GM12892 (cell line): ENCODE measurements around the gene LCN1.
A peak's percentile ranks its signal among the peaks of the same experiment; 100 is the strongest.
"Not testable (repeated sequence)": the region's sequence is repeated elsewhere in the genome, so short reads cannot be mapped to it uniquely, and the experiment has no call there.

Source experiments
- DNase-seq: peaks from one replicate; pipeline ENCODE4 v3.0.0; 2011; ENCODE audit not compliant: insufficient read length
- FAIRE-seq: peaks from 2 replicates; lab custom pipeline; 2011; peaks lifted over from hg19 to GRCh38; lab: Jason Lieb, UNC
- POLR2A ChIP-seq: IDR thresholded peaks from 2 replicates; pipeline ENCODE4 v1.6.1; 2011; ENCODE audit warnings: low read depth, low read length, control low read depth
- POLR2AphosphoS5 ChIP-seq: IDR thresholded peaks from 2 replicates; pipeline ENCODE4 v1.6.1; 2011; ENCODE audit warnings: low read depth, low read length, control low read depth
- TAF1 ChIP-seq: IDR thresholded peaks from 2 replicates; pipeline ENCODE4 v1.6.1; 2011; ENCODE audit warnings: low read depth, mild to moderate bottlenecking, control low read depth, low read length, borderline replicate concordance

The LCN1 gene

DNA sequence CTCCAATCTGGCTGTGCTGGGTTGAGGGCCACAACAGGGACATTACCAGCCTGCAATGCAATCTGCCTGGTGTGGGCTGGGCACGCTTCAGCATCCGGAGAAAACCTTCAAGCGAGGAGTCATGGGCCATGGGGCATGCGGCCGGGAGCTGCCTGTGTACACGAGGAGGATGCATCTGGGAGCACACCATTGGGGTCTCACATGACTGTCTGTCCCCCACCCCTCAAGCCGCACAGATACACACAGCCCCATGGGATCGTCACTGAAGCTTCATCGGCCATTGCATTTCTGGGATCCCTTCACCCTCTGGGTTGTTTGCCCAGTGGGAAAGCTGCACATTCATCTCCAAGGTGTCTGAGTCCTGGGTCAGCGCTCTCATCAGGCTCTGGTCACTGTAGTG, 9.9 kb downstream of the LCN1 start:
- TF ChIP-seq TAF1 (no peak), POLR2A (no peak), POLR2AphosphoS5 (no peak)
- no peak for DNase-seq
- no peak for FAIRE-seq

DNA sequence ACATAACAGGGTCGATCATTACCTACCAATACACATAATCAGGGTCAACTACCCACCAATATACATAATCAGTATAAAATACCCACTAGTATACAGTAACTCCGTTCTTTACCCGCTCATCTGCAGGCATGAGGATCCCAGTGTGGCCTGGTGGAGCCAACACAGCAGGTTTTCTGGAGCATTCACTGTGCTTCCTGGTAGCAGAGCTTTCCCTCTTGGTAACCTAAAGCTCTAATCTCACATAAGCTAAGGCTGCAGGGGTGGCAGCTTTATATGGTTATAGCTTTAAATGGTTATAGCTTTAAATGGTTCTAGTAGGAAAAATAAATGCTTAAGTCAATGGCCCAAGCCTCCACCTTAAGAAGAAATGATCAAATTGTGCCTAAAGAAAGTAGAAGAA, 11.9 kb downstream of the LCN1 start:
- TF ChIP-seq POLR2AphosphoS5: no peak
- TF ChIP-seq TAF1: no peak
- TF ChIP-seq POLR2A: no peak
- DNase-seq (no peak), FAIRE-seq (no peak)

DNA sequence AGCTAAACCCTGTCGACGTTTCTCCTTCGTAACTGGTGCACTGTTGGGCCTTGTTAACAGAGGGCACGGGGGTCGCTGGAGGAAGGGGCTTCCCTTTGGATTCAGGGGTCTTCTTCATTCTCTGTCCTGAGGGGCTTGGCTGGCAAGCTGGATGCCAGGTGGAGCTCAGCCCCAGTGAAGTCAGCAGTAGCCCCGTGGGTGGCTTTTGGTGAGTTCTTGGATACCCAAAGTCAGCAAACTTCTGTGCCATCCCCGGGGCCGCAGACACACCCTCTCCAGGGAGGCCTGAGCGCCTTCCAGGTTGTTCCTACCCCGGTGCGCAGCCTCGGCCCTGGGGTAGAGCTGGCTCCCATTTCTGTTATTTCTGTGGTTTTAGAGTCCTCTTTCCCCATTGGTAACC, 12.4 kb downstream of the LCN1 start:
- FAIRE-seq: no peak
- DNase-seq: no peak
- TF ChIP-seq POLR2A: no peak
- TF ChIP-seq TAF1: no peak
- no peak for TF ChIP-seq POLR2AphosphoS5

DNA sequence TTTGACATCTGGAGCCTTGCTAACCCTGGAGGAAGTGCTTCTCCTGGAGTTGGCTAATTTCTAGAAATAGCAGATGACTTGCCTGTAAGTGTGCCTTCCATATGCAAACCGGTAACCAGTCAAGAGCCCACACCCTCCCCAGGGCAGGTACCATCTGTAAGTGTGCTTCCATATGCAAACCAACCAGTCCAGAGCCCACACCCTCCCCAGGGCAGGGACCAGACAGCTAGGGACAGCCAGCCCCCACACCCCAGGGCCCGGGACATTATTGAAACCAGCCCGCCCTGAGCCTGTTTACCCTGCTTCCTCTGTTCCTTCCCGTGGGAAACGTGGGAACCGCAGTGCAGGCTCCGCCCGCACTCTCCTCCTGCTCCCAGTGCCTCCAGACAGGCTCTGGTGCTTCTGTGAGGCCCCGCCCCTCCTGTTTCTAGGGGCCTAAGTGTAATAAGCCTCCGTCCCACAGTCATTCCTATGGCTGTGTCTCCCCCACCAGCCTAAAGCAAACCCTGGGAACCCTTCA, 13.0 kb downstream of the LCN1 start:
- FAIRE-seq, DNase-seq: not testable (repeated sequence)

DNA sequence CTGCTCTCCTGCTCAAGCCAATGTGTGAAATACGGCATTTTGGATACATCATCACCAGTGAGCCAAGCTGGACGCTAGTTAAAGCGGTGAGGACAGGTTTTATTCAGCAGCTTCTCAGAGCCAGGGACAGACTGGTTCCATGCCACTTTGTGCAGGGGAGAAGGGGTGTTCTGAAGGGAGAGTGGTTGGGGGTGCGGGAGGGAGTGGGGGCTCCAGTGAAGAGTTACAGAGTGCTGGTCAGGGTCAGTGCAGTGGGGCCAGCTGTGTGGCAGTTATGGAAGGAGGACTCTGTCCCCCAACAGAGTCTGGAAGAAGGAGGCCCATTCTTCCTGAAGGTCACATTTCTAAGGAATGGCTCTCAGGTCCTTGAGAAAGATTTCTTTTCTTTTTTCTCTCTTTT, 13.6 kb downstream of the LCN1 start:
- not testable (repeated sequence) for DNase-seq, FAIRE-seq

DNA sequence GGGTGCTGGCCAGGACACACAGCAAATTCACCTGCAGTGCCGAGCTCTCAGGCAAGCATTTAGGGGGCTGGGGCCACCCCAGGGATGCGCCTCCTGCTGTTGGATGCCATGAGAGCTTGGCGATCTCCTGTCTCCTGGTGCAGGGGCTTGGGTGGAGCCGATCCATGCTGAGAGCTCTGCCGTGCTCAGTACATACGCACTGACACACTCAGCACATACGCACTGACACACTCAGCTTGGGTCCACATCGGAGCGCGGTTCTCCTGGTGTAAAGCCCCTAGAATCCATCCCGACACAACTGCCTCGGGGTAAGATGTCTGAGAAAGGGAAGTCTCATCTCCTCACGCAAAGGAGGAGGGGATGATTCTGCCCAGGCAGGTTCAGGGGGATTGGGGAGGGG, 14.4 kb downstream of the LCN1 start:
- FAIRE-seq: not testable (repeated sequence)

DNA sequence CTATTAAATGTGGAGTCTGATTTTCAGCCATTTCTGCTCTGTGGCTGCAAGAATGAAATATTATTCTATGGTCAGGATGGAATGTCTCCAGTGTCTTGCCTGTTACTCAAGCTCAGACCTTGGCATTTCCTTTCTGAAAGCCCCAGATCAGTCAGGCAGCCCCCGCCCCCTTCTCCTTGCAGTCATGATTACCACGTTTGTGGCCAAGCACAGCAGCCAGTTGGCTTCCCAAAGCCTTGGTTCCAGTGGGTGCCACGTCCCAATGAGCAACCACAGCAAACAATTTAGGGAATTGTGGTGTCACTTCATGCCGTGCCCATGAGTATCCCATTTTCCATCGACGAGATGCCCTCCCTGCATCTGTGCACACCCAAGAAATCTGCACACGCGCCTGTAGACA, 15.0 kb downstream of the LCN1 start:
- TF ChIP-seq POLR2AphosphoS5 (no peak), TAF1 (no peak)
- FAIRE-seq: no peak
- no peak for DNase-seq

More for the DNA sequence above, 14.4 kb downstream of the LCN1 start:
- DNase-seq: not testable (repeated sequence)

GRCh38 chr9:135543262-135543894, 22.1 kb downstream of the LCN1 start:
- FAIRE-seq, DNase-seq: not testable (repeated sequence)

GRCh38 chr9:135544981-135545635, 23.9 kb downstream of the LCN1 start:
- TF ChIP-seq POLR2A (no peak), POLR2AphosphoS5 (no peak), TAF1 (no peak)
- FAIRE-seq (no peak), DNase-seq (no peak)

DNA sequence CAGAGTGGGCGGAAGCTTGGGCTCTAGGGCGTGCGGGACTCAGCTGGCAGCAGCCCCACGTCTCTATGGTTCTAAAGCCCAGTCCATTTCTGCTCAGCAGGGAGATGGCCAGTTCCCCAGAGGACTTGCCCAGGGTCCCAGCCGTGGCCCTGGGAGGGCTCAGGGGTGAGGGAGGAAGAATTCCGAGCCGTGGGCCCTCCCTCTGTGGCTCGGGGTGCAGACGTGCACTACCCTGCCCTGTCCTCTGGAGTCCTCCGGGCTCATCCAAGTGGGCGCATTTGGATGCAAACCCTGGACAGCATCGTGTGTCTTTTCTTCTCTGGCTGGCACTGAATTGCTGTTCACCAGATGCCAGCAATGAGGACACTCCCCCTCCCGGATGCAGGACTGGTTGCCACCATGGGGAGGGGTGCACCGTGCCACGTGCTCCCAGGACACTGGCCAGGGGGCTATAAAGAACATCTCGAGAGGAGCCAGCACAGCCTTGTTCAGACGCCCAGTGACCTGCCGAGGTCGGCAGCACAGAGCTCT, 24.5 kb downstream of the LCN1 start, which contains the start of gene OBP2A:
OBP2A (plus strand) TSS at position 481 of the 531 bp plus-strand sequence. CDS start 55 bp downstream, outside the sequence.
- FAIRE-seq: peak; percentile 9

GRCh38 chr9:135546792-135547617, 25.8 kb downstream of the LCN1 start:
- not testable (repeated sequence) for FAIRE-seq, DNase-seq

More for the DNA sequence above, 24.5 kb downstream of the LCN1 start, which contains the start of gene OBP2A:
- not testable (repeated sequence) for DNase-seq
